GM11168 (cell line): ENCODE results near the gene S1PR4.

Experiments used
- in situ Hi-C: fragments of 300-500 bp; cut with MboI; formaldehyde crosslinking; loops from one replicate; pipeline ENCODE4 v1.12.0; 2022; ENCODE audit warnings: low sequenced_read_pairs; ENCODE audit not compliant: unreplicated experiment

The S1PR4 gene, protein sequence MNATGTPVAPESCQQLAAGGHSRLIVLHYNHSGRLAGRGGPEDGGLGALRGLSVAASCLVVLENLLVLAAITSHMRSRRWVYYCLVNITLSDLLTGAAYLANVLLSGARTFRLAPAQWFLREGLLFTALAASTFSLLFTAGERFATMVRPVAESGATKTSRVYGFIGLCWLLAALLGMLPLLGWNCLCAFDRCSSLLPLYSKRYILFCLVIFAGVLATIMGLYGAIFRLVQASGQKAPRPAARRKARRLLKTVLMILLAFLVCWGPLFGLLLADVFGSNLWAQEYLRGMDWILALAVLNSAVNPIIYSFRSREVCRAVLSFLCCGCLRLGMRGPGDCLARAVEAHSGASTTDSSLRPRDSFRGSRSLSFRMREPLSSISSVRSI

DNA sequence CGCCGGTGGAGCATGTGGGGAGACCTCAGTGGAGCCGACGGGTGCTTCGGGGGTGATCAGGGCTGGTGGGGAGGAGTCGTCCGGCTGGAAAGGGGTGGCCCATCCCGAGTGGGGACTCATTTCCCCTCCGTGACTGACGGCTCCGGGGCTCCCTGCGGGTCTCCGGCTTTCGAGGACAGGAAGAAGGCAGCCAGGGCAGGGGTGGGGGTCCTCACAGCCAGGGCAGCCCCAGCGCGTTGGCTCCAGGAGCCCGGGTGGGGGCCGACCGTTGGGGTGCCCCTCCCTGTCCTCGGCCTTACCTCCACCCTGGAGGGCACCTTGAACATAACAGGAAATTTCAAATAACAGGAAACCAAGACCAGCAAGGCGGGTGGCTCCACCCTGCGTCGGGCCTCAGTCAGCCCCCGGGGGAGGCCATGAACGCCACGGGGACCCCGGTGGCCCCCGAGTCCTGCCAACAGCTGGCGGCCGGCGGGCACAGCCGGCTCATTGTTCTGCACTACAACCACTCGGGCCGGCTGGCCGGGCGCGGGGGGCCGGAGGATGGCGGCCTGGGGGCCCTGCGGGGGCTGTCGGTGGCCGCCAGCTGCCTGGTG lies at the start of gene S1PR4:
Gene S1PR4, plus strand, starts transcription at position 393 of the 596 bp plus-strand sequence. Its CDS starts 24 bp downstream, at position 417.
- in situ Hi-C loops: no loop called here

DNA sequence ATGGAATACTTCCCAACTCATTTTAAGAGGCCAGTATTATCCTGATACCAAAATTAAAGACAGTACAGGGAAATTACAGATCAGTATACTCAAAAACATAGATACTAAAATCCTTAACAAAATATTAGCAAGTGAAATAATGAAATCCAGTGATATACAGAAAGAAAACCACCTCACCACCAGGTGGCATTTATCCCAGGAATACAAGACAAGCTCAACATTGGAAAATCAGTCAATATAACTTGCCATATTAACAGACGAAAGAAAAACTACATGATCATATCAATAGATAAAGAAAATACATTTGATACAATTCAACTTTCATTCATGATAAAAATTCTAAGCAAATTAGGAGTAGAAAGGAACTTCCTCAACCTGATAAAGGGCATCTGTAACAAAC lies 49.5 kb upstream of the S1PR4 start:
- in situ Hi-C loops: no loop called here

DNA sequence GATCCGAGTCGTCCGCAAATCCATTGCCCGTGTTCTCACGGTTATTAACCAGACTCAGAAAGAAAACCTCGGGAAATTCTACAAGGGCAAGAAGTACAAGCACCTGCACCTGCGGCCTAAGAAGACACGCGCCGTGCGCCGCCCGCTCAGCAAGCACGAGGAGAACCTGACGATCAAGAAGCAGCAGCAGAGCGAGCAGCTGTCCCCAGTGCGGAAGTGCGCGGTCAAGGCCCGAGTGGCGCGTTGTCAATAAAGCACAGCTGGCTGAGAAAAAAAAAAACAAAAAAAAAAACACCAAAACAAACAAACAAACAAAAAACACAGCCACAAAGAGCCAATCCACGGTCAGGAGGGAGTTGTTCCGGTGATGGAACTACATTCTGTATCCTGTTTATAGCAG lies 47.4 kb upstream of the S1PR4 start:
- in situ Hi-C loops: no loop called here

DNA sequence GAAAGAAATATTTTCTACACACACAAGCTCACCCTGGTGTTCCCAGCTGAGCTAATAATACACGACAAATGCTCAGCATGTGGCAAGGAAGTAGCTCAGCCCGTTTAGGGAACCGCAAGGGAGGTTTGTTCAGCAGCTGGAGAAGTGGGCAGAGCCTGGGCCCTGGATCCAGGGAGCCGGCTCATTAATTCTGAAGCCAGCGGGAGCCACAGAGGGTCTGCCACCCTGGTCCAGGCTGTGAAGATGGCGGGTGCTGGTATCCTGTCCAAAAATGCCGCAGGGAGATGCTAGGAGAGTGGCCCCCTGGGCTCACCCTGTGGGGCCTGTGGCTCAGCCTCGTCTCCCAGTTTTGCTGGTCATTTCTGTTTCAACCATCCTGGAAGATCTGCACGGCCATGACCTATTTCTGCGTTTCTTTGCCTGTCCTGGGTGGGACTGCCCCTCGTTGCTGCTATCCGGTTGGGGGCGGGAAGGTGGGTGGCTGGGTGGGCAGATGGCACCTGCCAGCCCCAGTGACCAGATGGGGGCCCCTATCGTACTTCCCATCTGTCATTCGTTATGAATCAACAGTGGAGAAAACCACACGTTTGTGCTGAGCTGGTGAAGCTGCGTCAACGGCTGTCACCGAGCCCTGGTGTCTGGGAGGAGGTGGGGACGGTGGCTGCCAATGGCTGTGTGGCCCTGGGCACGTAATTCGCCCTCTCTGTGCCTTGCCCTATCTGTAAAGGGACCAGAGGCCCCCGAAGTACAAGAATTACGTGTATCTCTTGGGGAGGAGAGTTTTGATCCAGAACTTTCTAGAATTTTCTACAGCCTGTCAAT lies 45.4 kb upstream of the S1PR4 start:
- in situ Hi-C loops: no loop called here

DNA sequence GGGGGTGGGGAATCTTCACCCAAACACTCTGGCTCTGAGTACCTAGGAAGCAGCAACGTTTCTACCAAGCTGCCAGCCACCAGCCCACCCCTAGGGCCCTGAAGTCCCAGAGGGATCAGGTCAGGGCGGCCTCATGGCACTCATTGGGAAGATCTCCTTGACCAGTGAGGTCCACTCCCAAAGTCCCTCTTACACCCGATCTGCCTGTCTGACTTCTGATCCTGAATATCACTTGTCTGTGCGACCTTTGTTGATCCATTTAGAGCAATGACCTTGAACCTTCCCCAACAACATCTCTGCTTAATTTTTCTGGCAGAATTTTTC lies 44.8 kb upstream of the S1PR4 start:
- in situ Hi-C loops: no loop called here

DNA sequence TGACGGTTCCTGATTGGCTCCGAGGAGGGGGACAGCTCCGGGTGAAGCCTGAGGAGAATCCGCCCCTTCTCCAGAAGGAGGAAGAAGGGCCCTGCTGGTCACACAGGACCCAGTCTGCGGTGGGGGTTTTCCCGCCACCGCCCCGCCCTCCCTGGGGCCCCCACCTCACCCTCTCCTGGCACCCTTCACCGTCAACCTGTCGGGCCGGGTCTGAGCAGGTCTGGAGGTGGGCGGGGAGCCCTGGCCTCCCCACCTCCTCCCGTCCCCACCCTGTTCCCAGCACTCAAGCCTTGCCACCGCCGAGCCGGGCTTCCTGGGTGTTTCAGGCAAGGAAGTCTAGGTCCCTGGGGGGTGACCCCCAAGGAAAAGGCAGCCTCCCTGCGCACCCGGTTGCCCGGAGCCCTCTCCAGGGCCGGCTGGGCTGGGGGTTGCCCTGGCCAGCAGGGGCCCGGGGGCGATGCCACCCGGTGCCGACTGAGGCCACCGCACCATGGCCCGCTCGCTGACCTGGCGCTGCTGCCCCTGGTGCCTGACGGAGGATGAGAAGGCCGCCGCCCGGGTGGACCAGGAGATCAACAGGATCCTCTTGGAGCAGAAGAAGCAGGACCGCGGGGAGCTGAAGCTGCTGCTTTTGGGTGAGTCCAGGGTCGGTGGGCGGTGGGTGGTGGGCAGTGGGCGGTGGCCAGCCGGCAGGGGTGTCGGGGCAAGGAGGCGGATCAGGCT lies 42.4 kb upstream of the S1PR4 start, which contains the start of gene GNA15:
Gene GNA15, plus strand, starts transcription at position 73 of the 723 bp plus-strand sequence. Its CDS starts 418 bp downstream, at position 491.
- in situ Hi-C loops: no loop called here

DNA sequence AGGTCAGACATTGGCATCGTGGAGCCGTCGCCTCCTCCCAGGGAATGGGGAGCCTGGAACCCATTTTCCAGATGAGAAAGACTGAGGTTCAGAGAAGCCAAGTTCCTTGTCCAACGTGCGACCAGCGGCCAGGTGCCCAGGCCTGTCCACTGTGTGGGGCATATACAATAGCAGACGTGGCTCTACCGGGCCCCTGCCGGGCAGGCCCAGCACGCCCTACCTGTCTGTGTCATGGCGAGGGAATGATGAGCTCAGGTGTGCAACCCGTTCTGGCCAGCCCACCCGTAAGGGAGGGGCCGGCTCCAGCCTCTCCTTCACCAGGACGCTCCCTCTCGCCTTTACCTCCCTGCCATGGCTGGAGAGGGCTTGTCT lies 41.9 kb upstream of the S1PR4 start:
- in situ Hi-C loops: no loop called here

DNA sequence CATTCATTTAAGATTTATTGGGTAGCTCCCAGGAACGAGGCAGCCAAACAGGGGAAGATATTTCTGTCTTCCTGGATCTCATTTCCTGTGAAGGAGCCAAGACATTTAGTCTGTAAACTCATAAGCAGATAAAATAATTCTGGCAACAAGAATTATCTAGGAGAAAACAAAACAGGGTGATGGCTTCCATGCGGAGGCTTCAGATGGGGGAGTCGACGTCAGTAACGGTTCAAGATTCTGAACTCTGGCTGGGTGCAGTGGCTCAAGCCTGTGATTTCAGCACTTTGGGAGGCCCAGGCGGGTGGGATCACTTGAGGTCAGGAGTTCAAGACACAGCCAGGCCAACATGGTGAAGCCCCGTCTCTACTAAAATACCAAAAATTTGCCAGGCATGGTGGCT lies 41.5 kb upstream of the S1PR4 start:
- in situ Hi-C loops: no loop called here

DNA sequence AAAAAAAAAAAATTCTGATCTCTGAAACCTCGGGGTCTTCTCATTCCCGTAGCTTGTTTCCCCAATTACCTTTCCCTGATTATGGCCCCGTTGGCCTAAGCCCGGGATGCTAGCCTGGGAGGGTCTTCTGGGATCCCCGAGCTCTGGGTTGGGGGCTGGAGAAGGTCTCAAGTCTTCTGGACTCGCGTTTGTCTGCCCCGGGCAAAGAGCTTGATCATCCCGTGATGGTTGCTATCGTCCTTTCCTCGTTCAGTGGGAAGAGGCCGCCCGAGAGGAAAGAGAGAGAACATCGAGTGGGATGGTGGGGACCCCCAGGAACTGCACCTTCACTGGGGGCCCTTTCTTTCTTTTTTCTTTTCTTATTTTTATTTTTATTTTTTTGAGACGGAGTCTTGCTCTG lies 40.3 kb upstream of the S1PR4 start:
- in situ Hi-C loops: no loop called here

DNA sequence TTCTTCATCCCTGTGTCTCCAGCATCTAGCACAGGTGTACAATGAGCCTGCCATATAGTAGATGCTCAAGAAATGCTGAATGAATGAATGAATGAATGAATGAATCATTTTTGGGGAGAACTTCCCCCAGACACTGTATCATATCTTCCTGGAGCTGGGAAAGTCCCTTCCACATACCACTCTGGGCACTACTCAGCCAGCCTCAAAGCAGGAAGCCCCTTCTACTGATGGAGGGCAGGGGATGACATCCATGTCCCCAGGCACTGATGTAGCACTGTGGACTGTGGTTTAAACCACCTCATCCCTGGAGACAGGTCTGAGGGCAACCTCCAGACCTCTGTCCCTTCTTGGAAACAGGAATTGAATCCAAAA lies 37.9 kb upstream of the S1PR4 start:
- in situ Hi-C loops: no loop called here

DNA sequence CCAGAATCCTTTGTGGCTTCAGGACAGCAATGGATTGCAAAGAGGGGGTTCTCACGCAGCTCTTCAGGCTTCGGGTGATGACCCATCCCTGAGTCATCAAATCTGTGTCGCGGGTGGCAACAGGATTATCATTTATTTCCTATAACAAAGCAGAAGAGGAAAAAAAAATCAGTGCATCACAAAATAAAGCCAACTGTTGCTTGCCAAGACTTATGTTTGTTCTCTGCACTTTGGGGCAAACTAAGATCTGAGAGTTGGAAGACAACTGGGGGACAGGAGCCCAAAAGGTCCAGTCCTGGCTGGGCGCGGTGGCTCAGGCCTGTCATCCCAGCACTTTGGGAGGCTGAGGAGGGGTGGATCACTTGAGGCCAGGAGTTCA lies 36.3 kb upstream of the S1PR4 start:
- in situ Hi-C loops: no loop called here

DNA sequence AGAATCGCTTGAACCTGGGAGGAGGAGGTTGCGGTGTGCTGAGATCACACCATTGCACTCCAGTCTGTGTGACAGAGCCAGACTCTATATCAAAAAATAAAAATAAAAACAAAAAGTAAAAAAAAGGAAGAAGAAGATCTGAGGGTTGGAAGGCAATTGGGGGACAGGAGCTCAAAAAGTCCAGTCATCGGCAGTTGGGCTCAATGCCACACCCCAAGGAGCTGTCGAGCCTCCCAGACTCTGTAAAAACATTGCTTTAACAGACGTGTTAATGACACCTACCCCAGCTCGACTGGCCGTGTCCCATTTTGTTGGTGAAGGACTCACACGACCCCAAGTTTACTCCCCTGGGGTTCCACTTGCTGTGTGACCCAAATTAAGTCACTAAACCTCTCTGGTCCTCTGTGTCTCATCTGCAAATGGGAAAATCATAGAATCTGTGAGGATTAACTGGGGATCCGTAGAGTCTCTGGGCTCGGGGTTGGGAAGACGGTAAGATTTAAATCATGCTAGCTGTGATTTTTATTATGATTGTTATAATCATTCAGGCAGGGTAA lies 35.7 kb upstream of the S1PR4 start:
- in situ Hi-C loops: no loop called here

DNA sequence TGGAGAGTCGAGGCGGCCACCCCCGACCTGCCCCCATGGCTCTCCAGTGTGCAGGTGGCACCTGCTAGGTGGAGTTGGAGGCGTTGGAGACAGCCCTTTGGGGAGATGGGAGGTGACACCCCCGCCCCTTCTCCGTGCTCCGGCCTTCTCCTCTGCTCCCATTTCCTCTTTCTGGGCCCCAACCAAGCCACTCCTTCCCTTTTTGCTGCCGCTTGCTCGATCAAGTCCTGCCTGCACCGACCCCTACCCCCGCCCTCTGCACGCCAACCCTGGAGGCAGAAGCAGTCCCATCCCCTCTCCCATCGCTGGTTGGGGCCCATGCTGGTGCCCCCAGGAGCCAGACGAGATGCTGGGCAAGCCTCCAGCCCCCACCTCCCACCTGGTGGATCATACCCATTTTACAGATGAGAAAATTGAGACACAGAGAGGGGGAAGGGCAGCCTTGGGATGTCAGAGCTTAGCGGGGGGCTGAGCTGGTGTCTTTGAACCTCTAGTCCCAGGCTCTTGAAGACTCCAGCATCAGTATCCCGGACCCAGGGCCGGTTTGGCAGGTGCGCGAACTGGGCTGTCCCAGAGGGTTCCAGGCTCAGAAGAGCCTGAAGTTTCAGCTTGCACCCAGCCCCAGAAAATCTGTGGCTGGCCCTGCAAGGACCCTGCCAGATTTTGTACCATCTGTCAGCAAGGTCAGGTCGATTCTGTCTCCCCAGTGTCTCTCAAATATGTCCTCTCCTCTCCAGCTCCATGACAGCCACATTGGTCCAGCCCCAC lies 32.5 kb upstream of the S1PR4 start:
- in situ Hi-C loops: no loop called here

DNA sequence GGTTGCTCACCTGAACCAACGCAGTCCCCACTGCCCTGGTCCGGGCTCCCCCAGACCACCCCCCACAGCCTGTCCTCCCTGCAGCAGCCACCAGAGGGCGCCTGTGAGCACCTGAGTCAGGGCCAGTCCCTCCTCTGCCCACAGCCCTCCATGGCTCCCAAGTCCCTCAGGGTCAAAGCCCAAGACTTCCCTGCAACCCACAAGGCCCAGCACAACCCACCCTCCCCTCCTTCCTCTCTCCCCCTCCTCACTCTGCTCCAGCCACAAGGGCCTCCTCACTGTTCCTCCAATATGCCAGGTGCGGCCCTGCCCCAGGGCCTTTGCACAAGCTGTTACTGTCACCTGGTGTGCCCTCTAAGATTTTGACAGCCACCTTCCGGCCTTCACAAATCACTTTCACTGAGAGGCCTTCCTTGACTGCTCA lies 31.9 kb upstream of the S1PR4 start:
- in situ Hi-C loops: no loop called here

DNA sequence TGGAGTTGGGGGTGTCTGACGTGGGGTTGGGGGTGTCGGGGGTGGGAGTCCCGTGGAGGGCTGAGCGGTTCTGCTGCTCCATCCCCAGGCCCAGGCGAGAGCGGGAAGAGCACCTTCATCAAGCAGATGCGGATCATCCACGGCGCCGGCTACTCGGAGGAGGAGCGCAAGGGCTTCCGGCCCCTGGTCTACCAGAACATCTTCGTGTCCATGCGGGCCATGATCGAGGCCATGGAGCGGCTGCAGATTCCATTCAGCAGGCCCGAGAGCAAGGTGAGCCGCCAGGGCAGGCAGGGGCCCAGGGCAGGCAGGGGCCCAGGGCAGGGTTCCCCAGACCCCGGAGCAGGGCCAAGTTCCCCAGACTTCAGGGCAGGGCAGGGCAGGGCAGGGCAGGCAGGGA lies 30.1 kb upstream of the S1PR4 start:
- in situ Hi-C loops: no loop called here

DNA sequence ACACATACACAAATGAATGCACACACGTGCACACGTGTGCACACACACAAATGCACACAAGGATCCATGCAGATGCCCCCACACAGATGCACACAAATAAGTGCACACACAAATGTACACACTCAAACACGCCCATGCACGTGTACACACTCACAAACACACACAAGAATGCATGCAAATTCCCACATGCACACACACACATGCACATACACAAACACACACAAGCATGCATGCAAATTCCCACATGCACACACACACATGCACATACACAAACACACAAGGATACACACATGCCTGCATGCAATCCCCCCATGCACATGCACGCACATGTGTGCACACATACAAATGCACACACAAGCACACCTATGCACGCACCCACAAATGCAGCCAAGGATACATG lies 29.5 kb upstream of the S1PR4 start:
- in situ Hi-C loops: no loop called here

DNA sequence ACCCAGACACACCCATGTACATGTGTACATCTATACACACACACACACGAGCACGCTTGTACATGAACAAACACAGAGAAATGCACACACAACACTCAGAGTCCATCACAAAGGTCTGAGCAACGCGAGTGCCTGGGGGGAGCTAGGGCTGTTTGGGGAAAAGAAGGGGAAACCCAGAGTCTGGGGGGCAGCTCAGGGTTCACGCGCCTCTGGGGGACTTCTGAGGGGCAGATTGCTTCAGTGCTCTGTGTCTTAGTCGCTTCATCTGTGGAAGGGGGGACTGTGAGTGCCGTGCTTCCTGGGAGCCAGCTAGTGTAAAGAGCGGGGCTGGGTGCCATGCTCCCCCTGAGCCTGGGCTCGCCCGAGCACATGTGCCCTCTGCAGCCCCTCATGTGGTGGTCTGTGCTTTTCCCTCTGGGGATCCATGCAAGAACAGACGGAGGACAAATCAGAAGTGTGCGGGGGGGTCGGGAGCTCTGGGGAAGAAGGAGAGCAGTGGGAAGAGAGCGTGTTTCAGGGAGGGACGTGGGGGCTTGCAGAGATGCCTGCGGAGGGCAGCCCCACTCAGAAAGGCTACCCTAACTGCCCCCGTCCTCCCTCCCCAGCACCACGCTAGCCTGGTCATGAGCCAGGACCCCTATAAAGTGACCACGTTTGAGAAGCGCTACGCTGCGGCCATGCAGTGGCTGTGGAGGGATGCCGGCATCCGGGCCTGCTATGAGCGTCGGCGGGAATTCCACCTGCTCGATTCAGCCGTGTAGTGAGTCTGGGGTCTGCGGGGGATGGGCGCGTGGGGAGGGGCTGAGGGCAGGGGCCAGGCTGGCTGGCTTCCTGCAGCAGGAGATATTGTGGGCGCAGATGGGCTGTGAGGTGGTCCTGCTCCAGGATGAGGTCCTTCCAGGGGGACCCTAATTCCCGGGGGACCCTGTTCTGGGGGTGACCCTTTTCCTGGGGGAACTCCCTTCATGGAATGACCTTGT lies 28.8 kb upstream of the S1PR4 start:
- in situ Hi-C loops: no loop called here

DNA sequence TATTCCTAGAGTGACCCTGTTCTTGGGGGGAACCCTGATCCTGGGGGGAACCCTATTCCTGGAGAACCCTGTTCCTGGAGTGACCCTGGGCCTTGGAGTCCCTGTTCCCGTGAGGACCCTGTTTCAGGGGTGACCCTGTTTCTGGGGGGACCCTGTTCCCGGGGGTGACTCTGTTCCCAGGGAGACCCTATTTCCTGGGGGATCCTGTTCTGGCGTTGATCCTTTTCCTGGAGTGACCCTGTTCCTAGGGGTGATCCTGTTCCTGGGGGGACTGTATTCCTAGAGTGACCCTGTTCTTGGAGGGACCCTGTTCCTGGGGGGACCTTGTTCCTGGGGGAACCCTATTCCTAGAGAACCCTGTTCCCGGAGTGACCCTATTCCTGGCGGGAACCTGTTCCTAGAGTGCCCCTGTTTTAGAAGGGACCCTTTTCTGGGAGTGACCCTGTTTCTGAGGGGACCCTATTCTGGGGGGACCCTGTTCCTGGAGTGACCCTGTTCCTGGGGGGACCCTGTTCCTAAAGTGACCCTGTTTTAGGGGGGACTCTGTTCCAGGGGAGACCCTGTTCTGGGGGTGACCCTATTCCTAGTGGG lies 27.7 kb upstream of the S1PR4 start:
- in situ Hi-C loops: no loop called here
